Adipocyte (in vitro differentiated cells): ENCODE measurements around the gene SHANK1.

Source experiments
- DNase-seq: peaks from one replicate; pipeline ENCODE4 v3.0.0-alpha.2; 2015; ENCODE audit warnings: low read depth
- H3K27me3 ChIP-seq: replicated peaks from 2 replicates; pipeline ENCODE4 v1.7.0; 2013; ENCODE audit warnings: mild to moderate bottlenecking, low read length, moderate library complexity; ENCODE audit not compliant: control insufficient read depth, insufficient read depth
- H3K36me3 ChIP-seq: 2 replicates; pipeline ENCODE4 v1.7.0; 2013; ENCODE audit warnings: low read length, mild to moderate bottlenecking, moderate library complexity; ENCODE audit not compliant: control insufficient read depth, insufficient read depth, severe bottlenecking
- H3K4me1 ChIP-seq: 2 replicates; pipeline ENCODE4 v1.7.0; 2013; ENCODE audit warnings: mild to moderate bottlenecking, low read length, moderate library complexity; ENCODE audit not compliant: control insufficient read depth, insufficient read depth
- H3K4me3 ChIP-seq: 2 replicates; pipeline ENCODE4 v1.7.0; 2013; ENCODE audit warnings: mild to moderate bottlenecking, low read length, moderate library complexity
- H3K9ac ChIP-seq: 2 replicates; pipeline ENCODE4 v1.7.0; 2013; ENCODE audit warnings: mild to moderate bottlenecking, low read length, moderate library complexity
- H3K9me3 ChIP-seq: 2 replicates; pipeline ENCODE4 v1.7.0; 2013; ENCODE audit warnings: mild to moderate bottlenecking, low read length, moderate library complexity; ENCODE audit not compliant: control insufficient read depth

The SHANK1 gene

GRCh38 chr19:50720181-50720920 lies 749 bp upstream of the SHANK1 start:
- H3K4me3 ChIP-seq: no peak overlapping the region
- H3K27me3 ChIP-seq: peaks cover 8% of the 10 kb centered on the region
- H3K9ac ChIP-seq: no peak overlapping the region
- no peak for DNase-seq
- H3K36me3 ChIP-seq: no peaks in the 10 kb centered on the region
- no peaks in the 10 kb centered on the region for H3K9me3 ChIP-seq
- H3K4me1 ChIP-seq: peaks cover 20% of the 10 kb centered on the region

- H3K9me3 ChIP-seq: no peaks in the 10 kb centered on the region
- DNase-seq: no peak
- peaks cover 10% of the 10 kb centered on the region for H3K27me3 ChIP-seq
- no peaks in the 10 kb centered on the region for H3K36me3 ChIP-seq
- H3K4me3 ChIP-seq: no peak overlapping the region
- peaks cover 16% of the 10 kb centered on the region for H3K4me1 ChIP-seq
- H3K9ac ChIP-seq: no peak overlapping the region
Measured at GRCh38 chr19:50719119-50719435, 525 bp downstream of the SHANK1 start.

- peaks cover 10% of the 10 kb centered on the region for H3K4me1 ChIP-seq
- H3K9me3 ChIP-seq: no peaks in the 10 kb centered on the region
- H3K36me3 ChIP-seq: no peaks in the 10 kb centered on the region
- no peak overlapping the region for H3K4me3 ChIP-seq
- peak; percentile 60 for DNase-seq
- H3K27me3 ChIP-seq: peaks cover 10% of the 10 kb centered on the region
- no peak overlapping the region for H3K9ac ChIP-seq
Measured at GRCh38 chr19:50718255-50719118, 1.1 kb downstream of the SHANK1 start.

GRCh38 chr19:50717891-50718254 lies 1.7 kb downstream of the SHANK1 start:
- H3K4me3 ChIP-seq: no peak overlapping the region
- H3K4me1 ChIP-seq: peaks cover 9% of the 10 kb centered on the region
- DNase-seq: no peak
- H3K9me3 ChIP-seq: no peaks in the 10 kb centered on the region
- H3K27me3 ChIP-seq: peaks cover 10% of the 10 kb centered on the region
- no peaks in the 10 kb centered on the region for H3K36me3 ChIP-seq
- no peak overlapping the region for H3K9ac ChIP-seq

GRCh38 chr19:50717026-50717723 lies 2.4 kb downstream of the SHANK1 start:
- H3K9ac ChIP-seq: no peak overlapping the region
- H3K4me1 ChIP-seq: peaks cover 4% of the 10 kb centered on the region
- DNase-seq: no peak
- H3K36me3 ChIP-seq: no peaks in the 10 kb centered on the region
- no peaks in the 10 kb centered on the region for H3K9me3 ChIP-seq
- peaks cover 10% of the 10 kb centered on the region for H3K27me3 ChIP-seq
- no peak overlapping the region for H3K4me3 ChIP-seq

GRCh38 chr19:50716178-50717025 lies 3.2 kb downstream of the SHANK1 start:
- DNase-seq: no peak
- Histone ChIP-seq H3K4me3 (no peak overlapping the region), H3K36me3 (no peaks in the 10 kb centered on the region), H3K9me3 (no peaks in the 10 kb centered on the region), H3K4me1 (no peaks in the 10 kb centered on the region), H3K27me3 (peaks cover 10% of the 10 kb centered on the region), H3K9ac (no peak overlapping the region)

- Histone ChIP-seq H3K4me3 (no peak overlapping the region), H3K27me3 (peaks cover 13% of the 10 kb centered on the region), H3K36me3 (no peaks in the 10 kb centered on the region), H3K9ac (no peak overlapping the region), H3K4me1 (no peaks in the 10 kb centered on the region), H3K9me3 (no peaks in the 10 kb centered on the region)
- no peak for DNase-seq
Measured at GRCh38 chr19:50713556-50714236, 5.9 kb downstream of the SHANK1 start.

GRCh38 chr19:50712833-50713232 lies 6.8 kb downstream of the SHANK1 start:
- H3K9ac ChIP-seq: no peak overlapping the region
- no peak overlapping the region for H3K4me3 ChIP-seq
- no peaks in the 10 kb centered on the region for H3K9me3 ChIP-seq
- no peaks in the 10 kb centered on the region for H3K4me1 ChIP-seq
- no peak for DNase-seq
- peaks cover 13% of the 10 kb centered on the region for H3K27me3 ChIP-seq
- no peaks in the 10 kb centered on the region for H3K36me3 ChIP-seq

- Histone ChIP-seq H3K9ac (no peak overlapping the region), H3K27me3 (peaks cover 8% of the 10 kb centered on the region), H3K9me3 (no peaks in the 10 kb centered on the region), H3K4me3 (no peak overlapping the region), H3K4me1 (no peaks in the 10 kb centered on the region), H3K36me3 (no peaks in the 10 kb centered on the region)
- DNase-seq: no peak
Measured at GRCh38 chr19:50711805-50712204, 7.8 kb downstream of the SHANK1 start.

- Histone ChIP-seq H3K4me3 (no peak overlapping the region), H3K4me1 (no peaks in the 10 kb centered on the region), H3K36me3 (no peaks in the 10 kb centered on the region), H3K9ac (no peak overlapping the region), H3K27me3 (peaks cover 8% of the 10 kb centered on the region), H3K9me3 (no peaks in the 10 kb centered on the region)
- no peak for DNase-seq
Measured at GRCh38 chr19:50711196-50711595, 8.4 kb downstream of the SHANK1 start.
